Measurements from ENCODE around the gene BCR. TPM values are rescaled to one million over a fixed set of nuclear protein-coding genes. Genes with fewer than 3 reads are reported as not detected.
A peak's percentile ranks its signal among the peaks of the same experiment; 100 is the strongest.

BCR gene
- total and polyA plus RNA-seq, 2 of the 8 experiments (the other 6 are each of a cell fraction or from before 2014, with no cell fraction given), result 66.7 to 130 TPM

DNA sequence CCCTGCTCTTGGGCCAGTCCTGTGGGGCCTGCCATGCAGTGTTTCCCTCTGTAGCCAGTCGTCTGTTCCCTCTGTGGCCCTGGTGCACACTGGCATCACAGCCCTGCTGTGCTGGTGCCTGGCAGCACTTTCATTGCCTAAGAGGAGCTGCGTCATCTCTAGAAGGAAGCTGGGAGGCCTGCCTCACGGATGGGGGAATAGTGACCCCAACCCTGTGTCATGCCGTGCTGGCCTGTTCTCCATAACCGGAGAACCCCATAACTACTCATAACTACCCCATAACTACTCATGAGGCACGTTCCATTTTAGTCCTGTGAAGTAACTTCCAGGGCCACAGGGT, 21.0 kb upstream of the BCR start:
- Histone ChIP-seq H3K36me3 (ENCODE audit: control insufficient read depth in 2 of 4, insufficient read depth in 4 of 4, low read length in 3 of 4) (no peaks in the 10 kb centered on the region), H4K5ac (ENCODE audit: insufficient read length, low read depth, low read length) (no peak overlapping the region), H3K23me2 (ENCODE audit: low read depth, low read length) (0 out of 2 replicates have a peak, but pooled peaks cover 2% of the 10 kb centered on the region), H3K9ac (replicated peaks in 1 of 4; ENCODE audit: extremely low read depth in 1 of 4, low read depth in 3 of 4, low read length in 3 of 4) (no peak overlapping the region), H2BK15ac (ENCODE audit: low read length) (peak overlapping the region; percentile 81; the same call in 1 of the 2 replicates), H3K79me1 (ENCODE audit: low read depth, low read length) (no peaks in the 10 kb centered on the region), H2BK12ac (ENCODE audit: low read depth, low read length) (no peak overlapping the region), H4K20me1 (replicated peaks in 1 of 2; ENCODE audit: control insufficient read depth in 1 of 2, insufficient read depth in 2 of 2, low read length in 2 of 2) (no peaks in the 10 kb centered on the region), H2AK5ac (ENCODE audit: low read depth, low read length) (0 out of 2 replicates have a peak overlapping the region, but pooled peaks have one; percentile 33), H3K4me2 (ENCODE audit: insufficient read depth in 1 of 2, low read depth in 2 of 2, low read length in 2 of 2) (no peak overlapping the region), H4K91ac (replicated peaks; ENCODE audit: insufficient read length, low read length) (no peak overlapping the region), H2BK20ac (ENCODE audit: low read length) (0 out of 2 replicates have a peak overlapping the region, but pooled peaks have one; percentile 10), H3K23ac (ENCODE audit: insufficient read length) (no peak overlapping the region), H3K56ac (replicated peaks; ENCODE audit: insufficient read length, low read depth, low read length) (no peak overlapping the region), H3K27ac (ENCODE audit: low read depth, low read length) (no peak overlapping the region), H3K18ac (ENCODE audit: extremely low read depth, low read length) (no peak overlapping the region; the same call in 1 of the 2 replicates), H3K4ac (replicated peaks; ENCODE audit: insufficient read length, low read depth, low read length) (no peak overlapping the region), H3K14ac (ENCODE audit: insufficient read length) (no peak overlapping the region), H3K79me2 (ENCODE audit: control insufficient read depth in 1 of 2, insufficient read depth in 2 of 2, low read length in 2 of 2) (no peaks in the 10 kb centered on the region), H2BK5ac (ENCODE audit: low read depth, low read length) (no peak overlapping the region), H4K8ac (ENCODE audit: extremely low read depth, insufficient read depth, low read length) (no peak overlapping the region), H3K27me3 (replicated peaks in 1 of 4; ENCODE audit: control insufficient read depth in 3 of 4, extremely low read depth in 1 of 4, insufficient read depth in 3 of 4, low read length in 3 of 4) (no peaks in the 10 kb centered on the region), H3K4me1 (replicated peaks in 1 of 4; ENCODE audit: control insufficient read depth in 3 of 4, insufficient read depth in 4 of 4, low read length in 3 of 4) (peaks cover 0 to 15% (median 6%) of the 10 kb centered on the region in 4 experiments; a peak in 4 of 7 replicates), H3K9me3 (ENCODE audit: insufficient read depth in 2 of 2, low read depth in 1 of 2, low read length in 1 of 2) (no peaks in the 10 kb centered on the region), H2BK120ac (replicated peaks; ENCODE audit: low read depth, low read length) (no peak overlapping the region), H2AFZ (ENCODE audit: low read length) (no peak overlapping the region), H3K4me3 (ENCODE audit: extremely low read depth in 1 of 4, insufficient read depth in 2 of 4, low read depth in 3 of 4, low read length in 4 of 4) (no peak overlapping the region)
- CTCF ChIA-PET (ENCODE audit: partially characterized antibody), result interaction anchor here (1.0 to 1.4 kb wide), 4 partner anchors 12 to 133 kb away, joined by 3 to 4 read pairs (median 4); no protein-coding TSS in a partner anchor
- DNase-seq (ENCODE audit: low read depth in 1 of 2, low spot score in 2 of 2) (no peak), FAIRE-seq (no peak)
- POLR2A ChIA-PET (ENCODE audit: partially characterized antibody), result no interaction called here
- no peak for TF ChIP-seq SRF (IDR thresholded peaks at IDR 0.05; ENCODE audit: low read depth, low read length)
- TF ChIP-seq NANOG (IDR thresholded peaks at IDR 0.05; ENCODE audit: insufficient read depth, low read depth, low read length, poor library complexity, severe bottlenecking), result no peak
- TF ChIP-seq SP2 (IDR thresholded peaks at IDR 0.05; ENCODE audit: low read length), result no peak
- TF ChIP-seq SP1 (IDR thresholded peaks at IDR 0.05; ENCODE audit: low read depth, low read length), result no peak
- TF ChIP-seq JUND (IDR thresholded peaks at IDR 0.05; ENCODE audit: low read length), result no peak
- TF ChIP-seq POLR2AphosphoS5 (IDR thresholded peaks at IDR 0.05; ENCODE audit: low read depth, low read length), result no peak
- TF ChIP-seq RFX5 (IDR thresholded peaks at IDR 0.05; ENCODE audit: borderline replicate concordance, low read depth, low read length), result no peak
- TF ChIP-seq CREB1 (IDR thresholded peaks at IDR 0.05), result no peak
- TF ChIP-seq, protein P1, sequence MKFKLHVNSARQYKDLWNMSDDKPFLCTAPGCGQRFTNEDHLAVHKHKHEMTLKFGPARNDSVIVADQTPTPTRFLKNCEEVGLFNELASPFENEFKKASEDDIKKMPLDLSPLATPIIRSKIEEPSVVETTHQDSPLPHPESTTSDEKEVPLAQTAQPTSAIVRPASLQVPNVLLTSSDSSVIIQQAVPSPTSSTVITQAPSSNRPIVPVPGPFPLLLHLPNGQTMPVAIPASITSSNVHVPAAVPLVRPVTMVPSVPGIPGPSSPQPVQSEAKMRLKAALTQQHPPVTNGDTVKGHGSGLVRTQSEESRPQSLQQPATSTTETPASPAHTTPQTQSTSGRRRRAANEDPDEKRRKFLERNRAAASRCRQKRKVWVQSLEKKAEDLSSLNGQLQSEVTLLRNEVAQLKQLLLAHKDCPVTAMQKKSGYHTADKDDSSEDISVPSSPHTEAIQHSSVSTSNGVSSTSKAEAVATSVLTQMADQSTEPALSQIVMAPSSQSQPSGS (IDR thresholded peaks at IDR 0.05; ENCODE audit: low read length), result no peak
- TF ChIP-seq RAD21 (IDR thresholded peaks at IDR 0.05 in 1 of 2, conservative IDR thresholded peaks at IDR 0.05 in 1 of 2; ENCODE audit: low read depth in 2 of 2, low read length in 2 of 2), result no peak
- no peak for TF ChIP-seq EGR1 (IDR thresholded peaks at IDR 0.05; ENCODE audit: borderline replicate concordance, low read depth, low read length)
- TF ChIP-seq SIX5 (IDR thresholded peaks at IDR 0.05; ENCODE audit: low read depth, low read length), result no peak
- TF ChIP-seq HDAC2 (IDR thresholded peaks at IDR 0.05; ENCODE audit: borderline replicate concordance in 1 of 2, low read depth in 2 of 2, low read length in 2 of 2), result no peak
- 91% methylated on average over 6 of the region's 6 CpGs; no CpG with 5 or more reads in 1 of the 2 experiments for WGBS, 2 experiments (ENCODE audit: extremely low coverage in 1 of 2, insufficient coverage in 1 of 2, insufficient read length in 1 of 2, insufficient replicate concordance in 2 of 2, low coverage in 1 of 2, low lambda C conversion rate in 2 of 2, missing lambda C conversion rate in 1 of 2)

All from H1 (cell line).